ENCODE measurements around the gene JAG1.
A peak's percentile ranks its signal among the peaks of the same experiment; 100 is the strongest.

The JAG1 gene

GRCh38 chr20:10668677-10669368 lies 5.0 kb downstream of the JAG1 start:
- no peaks in the 10 kb centered on the region for H3K36me3 ChIP-seq (ENCODE audit: control insufficient read depth, insufficient read depth, low read length)
- H3K79me2 ChIP-seq, result peaks cover 9% of the 10 kb centered on the region
- H3K4me2 ChIP-seq (ENCODE audit: low read length), result no peak overlapping the region
- H3K27me3 ChIP-seq (ENCODE audit: control insufficient read depth, insufficient read depth, low read length), result no peaks in the 10 kb centered on the region
- peaks cover 37% of the 10 kb centered on the region for H3K4me1 ChIP-seq
- H3K9me3 ChIP-seq (ENCODE audit: control insufficient read depth, low read length), result no peaks in the 10 kb centered on the region
- no peak overlapping the region for H3K4me3 ChIP-seq (ENCODE audit: low read depth, low read length)
- H3K9ac ChIP-seq, result no peak overlapping the region
- TF ChIP-seq CTCF (IDR thresholded peaks at IDR 0.05), result no peak
- H2AFZ ChIP-seq, result no peak overlapping the region
- H3K27ac ChIP-seq, result no peak overlapping the region

DNA sequence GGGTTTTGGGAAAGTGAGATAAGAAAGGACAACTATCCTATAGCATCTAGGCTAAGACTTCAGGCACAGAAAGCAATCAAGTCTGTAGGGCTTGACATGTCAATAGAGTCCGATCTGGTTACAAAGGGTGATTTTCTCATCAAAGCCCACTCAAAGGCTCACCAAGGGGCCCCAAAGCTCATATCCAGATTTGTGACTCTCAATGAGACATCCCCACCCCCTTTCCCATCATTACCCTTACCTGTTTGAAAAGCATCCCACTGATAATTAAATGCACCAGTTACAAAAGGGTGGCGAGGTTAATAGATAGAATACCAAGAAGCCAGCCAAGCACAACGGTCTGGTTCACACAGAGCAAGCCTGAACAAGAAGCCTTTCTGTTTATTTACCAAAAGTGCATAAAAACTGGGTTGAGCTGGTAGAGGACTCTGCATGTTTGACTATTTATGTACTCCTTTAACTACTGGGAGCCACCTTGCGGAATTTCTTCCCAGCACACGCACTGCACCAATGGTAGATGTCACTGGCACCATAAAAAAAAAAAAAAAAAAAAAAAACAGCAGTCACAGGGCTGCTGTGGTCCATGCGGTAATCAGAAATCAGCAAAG lies 6.1 kb downstream of the JAG1 start:
- Histone ChIP-seq H3K4me3 (ENCODE audit: low read depth, low read length) (no peak overlapping the region), H3K4me2 (ENCODE audit: low read length) (peak overlapping the region; percentile 6), H3K27ac (no peak overlapping the region), H3K4me1 (peaks cover 43% of the 10 kb centered on the region), H2AFZ (no peak overlapping the region), H3K9ac (no peak overlapping the region), H3K36me3 (ENCODE audit: control insufficient read depth, insufficient read depth, low read length) (no peaks in the 10 kb centered on the region), H3K27me3 (ENCODE audit: control insufficient read depth, insufficient read depth, low read length) (no peaks in the 10 kb centered on the region), H3K9me3 (ENCODE audit: control insufficient read depth, low read length) (no peaks in the 10 kb centered on the region), H3K79me2 (peaks cover 6% of the 10 kb centered on the region)
- no peak for TF ChIP-seq CTCF (IDR thresholded peaks at IDR 0.05)

DNA sequence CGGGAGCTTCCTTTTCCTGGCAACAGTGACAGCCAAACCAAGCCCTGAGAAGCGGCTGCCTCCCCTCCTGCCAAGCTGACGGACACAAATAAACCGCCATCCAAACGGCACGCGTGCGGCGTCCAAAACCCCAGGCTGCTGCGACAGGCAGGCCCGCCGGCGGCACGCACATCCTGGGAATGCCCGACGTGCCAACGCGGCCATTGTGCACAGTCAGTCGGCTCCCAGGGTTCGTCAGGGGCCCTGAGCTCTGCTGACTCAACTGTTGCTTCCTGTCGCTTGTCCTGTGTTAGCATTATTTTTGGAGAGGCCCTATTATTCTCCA lies 6.8 kb downstream of the JAG1 start:
- Histone ChIP-seq H3K4me1 (peaks cover 46% of the 10 kb centered on the region), H2AFZ (no peak overlapping the region), H3K79me2 (peaks cover 9% of the 10 kb centered on the region), H3K9ac (no peak overlapping the region), H3K36me3 (ENCODE audit: control insufficient read depth, insufficient read depth, low read length) (no peaks in the 10 kb centered on the region), H3K27me3 (ENCODE audit: control insufficient read depth, insufficient read depth, low read length) (no peaks in the 10 kb centered on the region), H3K27ac (no peak overlapping the region), H3K4me3 (ENCODE audit: low read depth, low read length) (no peak overlapping the region), H3K4me2 (ENCODE audit: low read length) (no peak overlapping the region), H3K9me3 (ENCODE audit: control insufficient read depth, low read length) (no peaks in the 10 kb centered on the region)
- no peak for TF ChIP-seq CTCF (IDR thresholded peaks at IDR 0.05)

DNA sequence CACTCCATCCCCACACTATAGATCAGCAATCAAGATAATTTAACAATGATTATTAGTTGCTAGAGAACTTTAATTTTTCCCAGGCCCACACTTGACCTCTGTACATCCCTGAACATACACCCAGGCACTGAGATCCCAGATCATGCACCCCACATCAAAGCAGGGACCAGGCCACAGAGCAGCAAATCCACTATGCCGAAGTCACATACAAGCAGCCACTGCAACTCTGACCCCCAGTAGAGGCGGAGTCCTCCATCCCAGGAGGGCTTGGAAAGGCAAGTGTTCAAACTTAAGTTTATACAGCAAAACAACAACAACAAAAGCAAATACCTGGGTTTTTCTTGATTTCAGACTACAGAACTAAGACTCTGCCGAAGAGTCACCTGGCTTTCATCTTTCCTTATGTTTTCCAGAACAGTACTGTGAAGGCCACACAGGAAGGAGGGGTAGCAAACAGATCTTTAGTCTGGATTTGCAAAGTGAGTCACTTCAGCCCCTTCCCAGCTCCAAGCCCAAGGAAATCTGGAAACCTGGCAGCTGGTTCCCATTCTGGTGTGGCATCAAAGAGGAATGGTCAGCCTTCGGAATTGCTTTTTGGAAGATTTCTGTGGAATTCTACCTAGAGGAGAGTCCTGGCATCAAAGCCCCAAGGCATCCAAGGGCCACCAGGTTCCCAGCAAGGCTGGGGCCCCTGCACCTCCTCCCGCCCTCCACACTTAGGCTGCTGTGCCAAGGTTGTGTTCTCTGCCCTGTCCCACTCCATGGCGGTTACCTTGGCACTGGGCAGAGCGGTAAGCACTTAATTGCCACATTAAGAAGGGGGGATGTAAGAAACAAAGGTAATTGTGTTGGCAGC lies 7.3 kb downstream of the JAG1 start:
- H3K27ac ChIP-seq, result peak overlapping the region; percentile 37
- peaks cover 13% of the 10 kb centered on the region for H3K79me2 ChIP-seq
- no peak for TF ChIP-seq CTCF (IDR thresholded peaks at IDR 0.05)
- peaks cover 46% of the 10 kb centered on the region for H3K4me1 ChIP-seq
- no peak overlapping the region for H2AFZ ChIP-seq
- no peaks in the 10 kb centered on the region for H3K36me3 ChIP-seq (ENCODE audit: control insufficient read depth, insufficient read depth, low read length)
- no peak overlapping the region for H3K4me3 ChIP-seq (ENCODE audit: low read depth, low read length)
- H3K9ac ChIP-seq, result no peak overlapping the region
- no peaks in the 10 kb centered on the region for H3K9me3 ChIP-seq (ENCODE audit: control insufficient read depth, low read length)
- H3K27me3 ChIP-seq (ENCODE audit: control insufficient read depth, insufficient read depth, low read length), result no peaks in the 10 kb centered on the region
- H3K4me2 ChIP-seq (ENCODE audit: low read length), result peak overlapping the region; percentile 20
